CD14-positive monocyte (primary cell): ENCODE results near the gene MS4A5. TPM values are rescaled to one million over a fixed set of nuclear protein-coding genes. Genes with fewer than 3 reads are reported as not detected.

ENCODE experiments used
- DNase-seq, 3 donors: peaks; one replicate each; pipeline ENCODE4 v3.0.0-alpha.2; 2011 to 2022
- H2AFZ ChIP-seq: 2 replicates; pipeline ENCODE4 v1.6.0; 2012; ENCODE audit warnings: mild to moderate bottlenecking, low read depth, low read length, inconsistent platforms; ENCODE audit not compliant: insufficient read depth, poor library complexity, severe bottlenecking
- H3K27ac ChIP-seq, 2 donors: 1 replicate in 1 of 2; 2 replicates in 1 of 2; pipeline ENCODE4 v1.5.1; 2012 to 2013; ENCODE audit warnings: low read length in 2 of 2, control low read depth in 1 of 2, inconsistent platforms in 1 of 2, low read depth in 1 of 2, mild to moderate bottlenecking in 1 of 2
- H3K27me3 ChIP-seq, 2 donors: one replicate each; pipeline versions ENCODE4 v1.6.0 to v1.6.1; 2011 to 2013; ENCODE audit warnings: low read length in 2 of 2; ENCODE audit not compliant: control insufficient read depth in 2 of 2, insufficient read depth in 2 of 2
- H3K36me3 ChIP-seq, 2 donors: replicated peaks in 1 of 2; 1 replicate in 1 of 2; 2 replicates in 1 of 2; pipeline versions ENCODE4 v1.5.1 to v1.6.1; 2012 to 2013; ENCODE audit warnings: low read length in 2 of 2, control low read depth in 1 of 2, inconsistent platforms in 1 of 2, mild to moderate bottlenecking in 1 of 2; ENCODE audit not compliant: insufficient read depth in 2 of 2, control insufficient read depth in 1 of 2
- H3K4me1 ChIP-seq, 2 donors: 1 replicate in 1 of 2; 2 replicates in 1 of 2; pipeline versions ENCODE4 v1.5.1 to v1.6.1; 2012 to 2013; ENCODE audit warnings: low read length in 2 of 2, control low read depth in 1 of 2, inconsistent platforms in 1 of 2, mild to moderate bottlenecking in 1 of 2, moderate library complexity in 1 of 2; ENCODE audit not compliant: insufficient read depth in 2 of 2, control insufficient read depth in 1 of 2
- H3K4me2 ChIP-seq: replicated peaks from 2 replicates; pipeline ENCODE3; 2012; ENCODE audit warnings: low read length, moderate library complexity, mild to moderate bottlenecking; ENCODE audit not compliant: poor library complexity, severe bottlenecking; ENCODE audit errors: extremely low read depth
- H3K4me3 ChIP-seq, 3 experiments: fragments of 200-600 bp in 1 of 3; sonication (generic) in 1 of 3; replicated peaks in 1 of 3; 1 replicate in 2 of 3; 2 replicates in 1 of 3; pipeline ENCODE4 v1.5.1; 2011 to 2013; ENCODE audit warnings: low read length in 3 of 3, mild to moderate bottlenecking in 3 of 3, control low read depth in 2 of 3, low read depth in 2 of 3, inconsistent platforms in 1 of 3, moderate library complexity in 1 of 3
- H3K79me2 ChIP-seq: 2 replicates; pipeline ENCODE4 v1.6.0; 2012; ENCODE audit warnings: mild to moderate bottlenecking, control low read depth, inconsistent platforms, low read length, moderate library complexity; ENCODE audit not compliant: insufficient read depth
- H3K9ac ChIP-seq: 2 replicates; pipeline ENCODE4 v1.6.0; 2017; ENCODE audit warnings: low read length, mild to moderate bottlenecking; ENCODE audit not compliant: insufficient read depth, poor library complexity, severe bottlenecking
- H3K9me3 ChIP-seq, 2 donors: replicated peaks in 1 of 2; 1 replicate in 1 of 2; 2 replicates in 1 of 2; pipeline versions ENCODE4 v1.5.1 to v1.6.1; 2012 to 2013; ENCODE audit warnings: low read length in 2 of 2, control low read depth in 1 of 2; ENCODE audit not compliant: control insufficient read depth in 1 of 2, insufficient read depth in 1 of 2
- H4K20me1 ChIP-seq: 2 replicates; pipeline ENCODE4 v1.6.0; 2012; ENCODE audit warnings: mild to moderate bottlenecking, low read length, control low read depth, moderate library complexity; ENCODE audit not compliant: insufficient read depth
- H3K27ac Mint-ChIP-seq, 7 donors: one replicate each; pipeline ENCODE4 v1.8.0; 2020; ENCODE audit warnings: mild to moderate bottlenecking in 7 of 7, mixed read lengths in 7 of 7, moderate library complexity in 6 of 7, inconsistent platforms in 2 of 7
- H3K27me3 Mint-ChIP-seq, 3 donors: one replicate each; pipeline ENCODE4 v1.8.0; 2021 to 2022; ENCODE audit warnings: low read depth in 3 of 3, mild to moderate bottlenecking in 3 of 3, mixed read lengths in 3 of 3, moderate library complexity in 3 of 3, inconsistent platforms in 1 of 3
- H3K36me3 Mint-ChIP-seq, 2 donors: one replicate each; pipeline ENCODE4 v1.8.0; 2020; ENCODE audit warnings: mixed read lengths in 2 of 2, inconsistent platforms in 1 of 2, mild to moderate bottlenecking in 1 of 2
- H3K4me1 Mint-ChIP-seq: one replicate; pipeline ENCODE4 v1.8.0; 2020; ENCODE audit warnings: mild to moderate bottlenecking, mixed read lengths
- H3K4me3 Mint-ChIP-seq, 2 donors: one replicate each; pipeline ENCODE4 v1.8.0; 2020; ENCODE audit warnings: mild to moderate bottlenecking in 2 of 2, mixed read lengths in 2 of 2, moderate library complexity in 1 of 2
- H3K9me3 Mint-ChIP-seq, 7 donors: one replicate each; pipeline ENCODE4 v1.8.0; 2020 to 2022; ENCODE audit warnings: mixed read lengths in 7 of 7, mild to moderate bottlenecking in 6 of 7, moderate library complexity in 6 of 7, inconsistent platforms in 2 of 7
- CTCF ChIP-seq: fragments of 200-600 bp; IDR thresholded peaks from one replicate; pipeline ENCODE4 v1.8.0; 2022; ENCODE audit warnings: antibody characterized with exemption, mild to moderate bottlenecking
- WGBS: methylation state at CpG from one replicate; pipeline ENCODE4 v1.1.5; 2013; ENCODE audit warnings: missing lambda C conversion rate; ENCODE audit not compliant: insufficient coverage; 5-methylcytosine and 5-hydroxymethylcytosine counted together
- intact Hi-C, 2 donors: fragments of 100-400 bp; cut with micrococcal nuclease; formaldehyde crosslinking; loops; one replicate each; pipeline versions ENCODE4 v1.15.0 to v1.15.1; 2023
- polyA plus RNA-seq, 3 donors: library from polyadenylated mRNA; depleted of rRNA in 1 of 3; unstranded in 2 of 3; stranded (reverse) in 1 of 3; fragments of 300-500 nt in 2 of 3; fragments of >200 nt in 1 of 3; fragmentation: Illumina TruSeq in 2 of 3; gene quantifications; 1 replicate in 2 of 3; 2 replicates in 1 of 3; pipeline ENCODE4 v1.2.3, GENCODE V29; 2012 to 2021

The MS4A5 gene
- polyA plus RNA-seq, 3 donors: not detected

- no peak for TF ChIP-seq CTCF
- peaks cover 8 to 24% (median 17%) of the 10 kb centered on the region in 7 donors for H3K9me3 Mint-ChIP-seq
- H3K27me3 Mint-ChIP-seq: peaks cover 0 to 3% (median 0%) of the 10 kb centered on the region in 3 donors
- peaks cover 14 to 15% of the 10 kb centered on the region in 2 donors for H3K36me3 Mint-ChIP-seq
- DNase-seq: no peak
- H4K20me1 ChIP-seq: no peaks in the 10 kb centered on the region
- H3K27ac ChIP-seq: no peak overlapping the region
- H3K9me3 ChIP-seq: peaks cover 7 to 8% of the 10 kb centered on the region in 2 donors
- WGBS: 80% methylated on average over 1 of the region's 2 CpGs
- peaks cover 8% of the 10 kb centered on the region for H3K4me1 Mint-ChIP-seq
- no peaks in the 10 kb centered on the region for H3K79me2 ChIP-seq
- H2AFZ ChIP-seq: no peak overlapping the region
- H3K27me3 ChIP-seq: no peaks in the 10 kb centered on the region
- H3K4me3 ChIP-seq: no peak overlapping the region
- H3K36me3 ChIP-seq: peaks cover 7 to 13% of the 10 kb centered on the region in 2 donors
- no peak overlapping the region for H3K4me2 ChIP-seq
- no peak overlapping the region for H3K27ac Mint-ChIP-seq
- no peak overlapping the region for H3K9ac ChIP-seq
- H3K4me1 ChIP-seq: no peaks in the 10 kb centered on the region
- H3K4me3 Mint-ChIP-seq: no peak overlapping the region
- intact Hi-C loops: no loop called here
These were observed 9.4 kb upstream of the MS4A5 start for GRCh38 chr11:60420015-60420414.

GRCh38 chr11:60422609-60423008, 6.8 kb upstream of the MS4A5 start:
- Mint-ChIP-seq H3K4me1 (peaks cover 8% of the 10 kb centered on the region), H3K27me3 (peaks cover 0 to 1% (median 0%) of the 10 kb centered on the region in 3 donors), H3K27ac (no peak overlapping the region), H3K4me3 (no peak overlapping the region), H3K36me3 (peaks cover 0 to 3% of the 10 kb centered on the region in 2 donors), H3K9me3 (peaks cover 5 to 17% (median 8%) of the 10 kb centered on the region in 7 donors)
- WGBS: no CpG with 5 or more reads among the region's 1 CpG
- Histone ChIP-seq H2AFZ (no peak overlapping the region), H3K9me3 (peaks cover 5 to 7% of the 10 kb centered on the region in 2 donors), H3K9ac (no peak overlapping the region), H3K27ac (no peak overlapping the region), H3K4me2 (no peak overlapping the region), H4K20me1 (no peaks in the 10 kb centered on the region), H3K36me3 (no peaks in the 10 kb centered on the region), H3K27me3 (no peaks in the 10 kb centered on the region), H3K4me1 (no peaks in the 10 kb centered on the region), H3K79me2 (no peaks in the 10 kb centered on the region), H3K4me3 (no peak overlapping the region)
- intact Hi-C loops: no loop called here
- no peak for DNase-seq
- no peak for TF ChIP-seq CTCF
